H1 (cell line): Measurements from ENCODE around the gene FOLR3. TPM values are rescaled to one million over a fixed set of nuclear protein-coding genes. Genes with fewer than 3 reads are reported as not detected.

Source experiments
- CHD7 ChIP-seq: fragments of 300-600 bp; sonication (generic); IDR thresholded peaks from 2 replicates; pipeline ENCODE4 v1.7.1; 2012; ENCODE audit warnings: low read length, moderate library complexity, mild to moderate bottlenecking, inconsistent platforms; ENCODE audit not compliant: insufficient replicate concordance
- GABPA ChIP-seq: IDR thresholded peaks from 2 replicates; pipeline ENCODE4 v1.6.1; 2011; ENCODE audit warnings: mild to moderate bottlenecking, low read length, moderate library complexity, borderline replicate concordance; ENCODE audit not compliant: insufficient read depth
- NRF1 ChIP-seq: IDR thresholded peaks from 2 replicates; pipeline ENCODE4 v1.6.1; 2011; ENCODE audit warnings: mild to moderate bottlenecking, low read depth, low read length, improper control_type of control experiment
- RAD21 ChIP-seq, 2 experiments: IDR thresholded peaks in 1 of 2; conservative IDR thresholded peaks in 1 of 2; 2 replicates each; pipeline ENCODE4 v1.6.1; 2011; ENCODE audit warnings: low read depth in 2 of 2, low read length in 2 of 2, improper control_type of control experiment in 1 of 2, inconsistent platforms in 1 of 2, mild to moderate bottlenecking in 1 of 2, moderate library complexity in 1 of 2
- RXRA ChIP-seq: IDR thresholded peaks from 2 replicates; pipeline ENCODE4 v1.6.1; 2011; ENCODE audit warnings: low read depth, mild to moderate bottlenecking, low read length, moderate library complexity; ENCODE audit not compliant: insufficient read depth
- SIX5 ChIP-seq: IDR thresholded peaks from 2 replicates; pipeline ENCODE4 v1.6.1; 2011; ENCODE audit warnings: mild to moderate bottlenecking, low read depth, low read length
- SP1 ChIP-seq: IDR thresholded peaks from 2 replicates; pipeline ENCODE4 v1.6.1; 2011; ENCODE audit warnings: low read depth, low read length
- YY1 ChIP-seq: IDR thresholded peaks from 2 replicates; pipeline ENCODE4 v1.6.1; 2011; ENCODE audit warnings: low read depth, mild to moderate bottlenecking, low read length
- polyA plus RNA-seq, 7 experiments: library from polyadenylated mRNA; depleted of rRNA in 3 of 7; stranded (reverse) in 5 of 7; unstranded in 2 of 7; fragments of >200 nt in 5 of 7; fragments of 200-250 nt in 2 of 7; gene quantifications; 1 replicate in 5 of 7; 2 replicates in 1 of 7; 4 replicates in 1 of 7; pipeline versions ENCODE4 v1.2.1 to v1.2.3, GENCODE V29; 2011 to 2013; ENCODE audit warnings: missing spikeins in 2 of 7, mixed read lengths in 2 of 7
- total RNA-seq: library from RNA; stranded (reverse); fragmentation: NEBNext Ultra II Directional; extraction: Animal tissue kit (Norgen Biotek cat#: 25700); gene quantifications from 2 replicates; pipeline ENCODE4 v1.2.1, GENCODE V29; 2021

FOLR3 gene
- total and polyA plus RNA-seq, 2 of the 8 experiments (the other 6 are each of a cell fraction or from before 2014, with no cell fraction given) = not detected

GRCh38 chr11:72162891-72163492 is 27.5 kb downstream of the FOLR3 start (continued):
- TF ChIP-seq CHD7 = no peak
- no peak for TF ChIP-seq SP1
- TF ChIP-seq NRF1 = no peak
- no peak for TF ChIP-seq SIX5
- TF ChIP-seq RAD21 (IDR thresholded peaks at IDR 0.05 in 1 of 2, conservative IDR thresholded peaks at IDR 0.05 in 1 of 2; ENCODE audit: low read depth in 2 of 2, low read length in 2 of 2) = no peak
- no peak for TF ChIP-seq GABPA
- TF ChIP-seq YY1 = no peak
- TF ChIP-seq RXRA = no peak
- TF ChIP-seq, all 59 proteins: peak for 0
